ENCODE data around the gene GRAP2.

GRAP2 gene

DNA sequence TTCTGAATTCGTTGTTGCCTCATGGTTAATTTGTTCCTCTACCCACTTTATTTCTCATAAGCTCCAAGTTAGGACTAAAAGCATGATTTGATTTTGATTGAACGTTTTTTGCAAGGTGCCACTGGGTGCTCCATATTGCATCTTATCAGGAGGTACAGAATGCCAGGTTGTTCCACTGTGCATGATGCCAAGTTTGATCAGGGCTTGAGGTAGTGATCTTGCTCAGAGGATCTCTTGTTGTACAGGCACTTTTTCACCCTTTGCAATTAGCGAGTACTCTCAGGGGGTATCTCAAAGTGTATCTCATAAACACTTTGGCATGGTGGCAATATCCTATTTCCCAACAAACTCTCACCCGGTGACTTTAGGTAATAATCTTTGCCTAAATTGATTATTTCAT, 4.0 kb downstream of the GRAP2 start:
- no peak for DNase-seq (ENCODE audit: low spot score)
- Histone ChIP-seq H3K4me3 (no peak overlapping the region), H3K27ac (no peak overlapping the region)
- TF ChIP-seq, protein P1, sequence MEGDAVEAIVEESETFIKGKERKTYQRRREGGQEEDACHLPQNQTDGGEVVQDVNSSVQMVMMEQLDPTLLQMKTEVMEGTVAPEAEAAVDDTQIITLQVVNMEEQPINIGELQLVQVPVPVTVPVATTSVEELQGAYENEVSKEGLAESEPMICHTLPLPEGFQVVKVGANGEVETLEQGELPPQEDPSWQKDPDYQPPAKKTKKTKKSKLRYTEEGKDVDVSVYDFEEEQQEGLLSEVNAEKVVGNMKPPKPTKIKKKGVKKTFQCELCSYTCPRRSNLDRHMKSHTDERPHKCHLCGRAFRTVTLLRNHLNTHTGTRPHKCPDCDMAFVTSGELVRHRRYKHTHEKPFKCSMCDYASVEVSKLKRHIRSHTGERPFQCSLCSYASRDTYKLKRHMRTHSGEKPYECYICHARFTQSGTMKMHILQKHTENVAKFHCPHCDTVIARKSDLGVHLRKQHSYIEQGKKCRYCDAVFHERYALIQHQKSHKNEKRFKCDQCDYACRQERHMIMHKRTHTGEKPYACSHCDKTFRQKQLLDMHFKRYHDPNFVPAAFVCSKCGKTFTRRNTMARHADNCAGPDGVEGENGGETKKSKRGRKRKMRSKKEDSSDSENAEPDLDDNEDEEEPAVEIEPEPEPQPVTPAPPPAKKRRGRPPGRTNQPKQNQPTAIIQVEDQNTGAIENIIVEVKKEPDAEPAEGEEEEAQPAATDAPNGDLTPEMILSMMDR (IDR thresholded peaks at IDR 0.05): no peak

DNA sequence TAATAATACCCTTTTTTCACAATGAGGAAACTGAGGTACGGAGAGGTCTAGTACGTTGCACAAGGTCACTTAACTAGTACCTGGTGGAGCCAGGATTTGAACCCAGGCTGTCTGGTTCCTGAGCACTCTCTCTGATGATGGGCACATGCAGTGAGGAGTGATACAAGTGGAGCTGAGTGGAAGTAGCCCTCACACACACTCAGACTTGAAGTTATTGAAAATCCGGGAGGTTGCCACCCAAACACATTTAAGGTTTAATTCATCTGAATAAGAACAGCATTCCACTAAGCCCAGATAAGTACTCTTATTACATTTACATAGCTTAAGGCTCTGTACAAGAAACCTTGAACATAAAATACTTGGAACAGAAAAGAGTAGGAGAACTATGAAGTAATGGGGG, 4.8 kb downstream of the GRAP2 start:
- Histone ChIP-seq H3K27ac (no peak overlapping the region), H3K4me3 (no peak overlapping the region)

DNA sequence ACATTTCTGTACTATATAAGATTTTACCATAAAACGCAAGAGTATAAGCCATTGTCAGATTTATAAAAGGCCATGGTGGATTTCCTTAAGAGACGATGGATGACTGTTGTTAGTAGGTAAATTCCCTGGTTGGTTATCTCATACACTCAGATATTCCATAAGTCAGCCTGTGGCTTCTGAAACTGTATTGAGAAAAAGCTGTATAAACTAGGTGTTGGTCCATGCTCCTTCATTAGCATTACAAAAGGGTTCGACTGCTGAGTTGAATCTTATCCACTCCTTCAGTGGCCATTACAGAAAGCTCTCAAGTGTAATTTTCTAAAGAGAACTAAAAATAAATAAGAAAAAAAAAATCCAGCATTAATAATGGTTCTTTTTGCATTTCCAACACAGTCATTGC, 5.3 kb downstream of the GRAP2 start:
- no peak overlapping the region for H3K4me3 ChIP-seq
- no peak overlapping the region for H3K27ac ChIP-seq
- TF ChIP-seq, protein P1 (IDR thresholded peaks at IDR 0.05): no peak
- no peak for DNase-seq (ENCODE audit: low spot score)

More for the DNA sequence above, 4.8 kb downstream of the GRAP2 start:
- no peak for DNase-seq (ENCODE audit: low spot score)
- TF ChIP-seq, protein P1 (IDR thresholded peaks at IDR 0.05): no peak

DNA sequence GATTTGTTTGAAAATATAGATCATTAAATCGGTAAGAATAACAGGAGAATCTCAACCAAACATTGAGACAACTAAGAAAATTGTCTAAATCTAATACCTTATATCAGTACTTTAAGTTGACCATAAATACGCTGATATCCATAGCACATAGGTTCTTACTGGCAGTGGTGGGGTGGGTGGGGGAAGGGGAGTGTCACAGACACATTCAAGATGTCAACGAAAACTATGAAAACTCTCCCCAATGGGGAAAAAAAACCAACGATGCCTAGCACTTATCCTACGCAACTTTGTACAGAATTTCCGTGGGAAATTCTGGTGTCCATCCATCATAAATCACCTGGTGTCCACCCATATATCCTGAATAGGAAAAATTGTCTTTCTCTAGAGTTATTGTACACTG, 6.2 kb downstream of the GRAP2 start:
- DNase-seq (ENCODE audit: low spot score): no peak
- Histone ChIP-seq H3K4me3 (no peak overlapping the region), H3K27ac (no peak overlapping the region)
- TF ChIP-seq, protein P1 (IDR thresholded peaks at IDR 0.05): no peak

DNA sequence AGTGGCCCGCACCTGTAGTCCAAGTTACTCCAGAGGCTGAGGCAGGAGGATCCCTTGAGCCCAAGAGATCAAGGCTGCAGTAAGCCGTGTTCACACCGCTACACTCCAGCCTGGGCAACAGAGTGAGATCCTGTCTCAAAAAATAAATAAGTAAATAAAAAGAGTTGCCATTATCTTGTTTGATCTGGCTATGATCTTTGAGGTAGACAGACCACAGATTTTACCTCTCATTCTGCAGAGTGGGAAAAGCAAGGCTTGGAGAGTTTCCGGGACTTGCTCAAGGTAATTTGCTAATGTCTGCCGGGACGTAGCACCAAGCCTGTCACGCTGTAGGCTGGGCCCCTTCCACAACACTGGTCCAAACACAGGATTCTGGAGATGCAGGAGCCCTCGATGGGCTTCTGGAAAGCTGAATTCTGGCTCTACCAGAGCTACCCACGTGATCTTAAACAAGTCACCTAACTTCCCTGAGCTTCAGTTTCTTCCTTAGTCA, 6.8 kb downstream of the GRAP2 start:
- TF ChIP-seq, protein P1 (IDR thresholded peaks at IDR 0.05): no peak
- Histone ChIP-seq H3K4me3 (no peak overlapping the region), H3K27ac (no peak overlapping the region)
- DNase-seq (ENCODE audit: low spot score): no peak

DNA sequence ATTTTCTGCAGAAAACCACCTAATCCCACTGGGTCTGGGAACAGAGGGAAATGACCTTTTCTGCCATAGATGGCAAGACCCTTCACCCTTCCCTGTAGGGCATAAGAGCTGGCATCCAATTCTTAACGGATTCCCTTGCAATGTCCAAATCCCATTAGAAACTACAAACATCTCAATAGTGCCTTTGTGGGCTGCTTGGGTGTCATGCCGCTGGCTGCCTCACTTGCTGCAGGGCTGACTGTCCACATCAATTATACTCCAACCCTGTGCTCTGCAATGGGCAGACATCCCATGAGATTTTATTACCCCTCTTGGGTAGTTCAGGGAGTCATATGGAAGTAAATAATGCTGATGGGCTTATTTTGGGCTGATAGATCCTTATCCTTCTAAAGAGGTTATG, 7.3 kb downstream of the GRAP2 start:
- no peak for DNase-seq (ENCODE audit: low spot score)
- H3K27ac ChIP-seq: no peak overlapping the region
- TF ChIP-seq, protein P1 (IDR thresholded peaks at IDR 0.05): no peak
- no peak overlapping the region for H3K4me3 ChIP-seq

DNA sequence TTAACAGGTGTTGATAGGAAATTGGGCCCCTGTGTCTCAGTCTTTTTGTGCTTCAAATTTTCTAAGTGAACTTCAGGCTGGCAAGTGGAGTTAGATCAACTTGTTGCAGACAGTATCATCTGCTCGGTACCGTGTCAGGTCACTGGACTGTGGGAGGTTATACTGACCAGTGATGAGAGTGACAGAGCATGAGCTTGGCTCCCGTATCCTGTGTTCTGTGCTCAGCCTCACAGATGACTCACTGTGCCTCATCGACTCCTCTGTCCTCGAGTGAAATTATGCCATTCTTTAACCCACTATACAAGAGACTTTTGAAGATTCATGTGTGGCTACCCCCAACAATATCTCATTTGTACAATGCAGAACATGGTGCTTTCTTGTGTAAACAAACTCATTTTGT, 7.9 kb downstream of the GRAP2 start:
- no peak overlapping the region for H3K4me3 ChIP-seq
- no peak overlapping the region for H3K27ac ChIP-seq
- TF ChIP-seq, protein P1 (IDR thresholded peaks at IDR 0.05): no peak
- no peak for DNase-seq (ENCODE audit: low spot score)
